Activated naive CD4-positive, alpha-beta T cell treated with anti-CD3 and anti-CD28 coated beads, Interleukin-2, amount 50 U/mL, for 16 hours (primary cell): Measurements from ENCODE around the gene CNGB1.
"Not testable (repeated sequence)": the region's sequence is repeated elsewhere in the genome, so short reads cannot be mapped to it uniquely, and the experiment has no call there.

ENCODE experiments used
- DNase-seq: peaks from one replicate; pipeline ENCODE4 v3.0.0-alpha.2; 2020

Gene CNGB1

DNA sequence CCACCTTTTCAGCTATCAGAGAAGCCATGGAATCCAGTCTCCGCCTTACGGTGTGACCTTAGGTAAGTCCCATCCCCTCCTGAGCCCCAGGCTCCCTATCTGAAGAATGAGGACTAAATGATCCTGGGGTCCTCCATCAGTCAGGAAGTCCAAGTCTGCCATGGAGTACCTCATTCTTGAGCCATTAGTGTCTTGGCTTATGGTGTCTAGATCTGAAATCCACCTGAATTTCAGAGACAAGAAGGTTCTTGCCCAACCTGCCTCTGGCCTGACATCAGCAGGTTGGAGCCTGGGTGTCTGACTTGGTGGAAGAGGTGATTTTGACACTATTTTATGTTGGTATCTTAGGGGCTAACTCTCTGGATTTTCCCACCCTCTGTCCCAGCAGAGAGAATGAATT is 47.1 kb downstream of the CNGB1 start:
- DNase-seq: no peak

DNA sequence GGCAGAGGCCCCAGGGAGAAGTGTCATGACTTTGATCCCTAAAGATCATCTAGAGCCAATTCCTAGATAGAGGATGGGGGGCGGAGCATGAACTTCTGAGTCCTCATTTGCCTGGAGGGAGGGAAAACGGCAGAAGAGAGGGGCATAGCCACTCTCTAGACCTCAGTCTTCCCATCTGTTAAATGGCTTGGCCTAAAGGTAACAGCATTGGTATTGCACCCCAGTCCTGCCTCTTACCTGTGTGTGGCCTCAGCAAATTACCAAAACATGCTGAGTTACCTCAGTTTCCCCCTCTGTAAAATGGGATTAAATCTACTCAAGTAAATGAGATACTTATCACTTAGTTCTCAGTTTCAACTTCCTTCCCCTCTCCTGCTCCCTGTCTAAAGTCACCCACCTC is 47.5 kb downstream of the CNGB1 start:
- no peak for DNase-seq

DNA sequence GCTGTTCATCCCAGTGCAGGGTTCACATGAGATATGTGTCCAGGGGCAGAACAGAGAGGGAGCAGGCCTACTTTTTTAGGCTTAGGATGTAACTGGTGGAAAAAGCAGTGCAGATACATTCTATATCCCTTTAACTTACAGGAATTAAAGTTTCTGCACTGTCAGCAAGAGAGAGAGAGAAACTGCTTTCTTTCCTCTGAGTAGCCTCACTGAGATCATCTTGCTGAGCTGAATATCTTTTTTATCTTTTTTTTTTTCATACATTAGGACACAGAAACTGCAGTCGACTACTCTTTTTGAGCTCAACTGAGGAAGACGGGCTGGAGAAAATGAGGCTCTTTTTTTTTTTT is 50.1 kb downstream of the CNGB1 start:
- no peak for DNase-seq

DNA sequence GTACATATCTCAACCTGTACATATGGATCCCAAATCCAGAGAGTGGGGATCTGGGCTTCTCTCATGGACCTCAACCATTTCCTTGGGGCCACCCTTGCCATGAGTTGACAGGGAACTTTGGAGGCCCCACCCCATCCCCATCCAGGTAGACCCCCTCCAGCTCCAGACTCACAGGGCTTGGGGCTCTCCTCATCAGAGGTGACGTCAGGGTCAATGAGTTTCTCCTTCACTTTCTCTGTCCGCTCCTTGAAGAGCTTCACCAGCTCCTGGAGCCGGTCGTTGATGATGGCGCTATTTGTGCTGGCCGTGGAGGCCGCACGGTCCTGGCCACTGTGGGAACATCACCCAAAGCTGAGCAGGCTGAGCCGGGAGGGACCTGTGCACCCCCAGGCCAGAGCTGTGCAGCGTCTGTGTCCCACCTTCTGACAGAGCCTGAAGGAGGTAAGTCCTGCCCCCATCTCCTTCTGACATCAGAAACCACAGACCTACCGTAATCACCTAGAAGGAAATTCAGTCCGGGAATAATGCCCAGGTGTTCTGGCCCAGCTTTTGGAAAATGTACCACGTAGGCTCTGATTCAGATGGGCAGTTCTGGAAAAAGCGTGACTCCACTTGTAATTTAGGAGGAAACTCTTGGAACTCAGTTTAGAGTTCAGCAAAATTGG is 50.6 kb downstream of the CNGB1 start:
- no peak for DNase-seq

DNA sequence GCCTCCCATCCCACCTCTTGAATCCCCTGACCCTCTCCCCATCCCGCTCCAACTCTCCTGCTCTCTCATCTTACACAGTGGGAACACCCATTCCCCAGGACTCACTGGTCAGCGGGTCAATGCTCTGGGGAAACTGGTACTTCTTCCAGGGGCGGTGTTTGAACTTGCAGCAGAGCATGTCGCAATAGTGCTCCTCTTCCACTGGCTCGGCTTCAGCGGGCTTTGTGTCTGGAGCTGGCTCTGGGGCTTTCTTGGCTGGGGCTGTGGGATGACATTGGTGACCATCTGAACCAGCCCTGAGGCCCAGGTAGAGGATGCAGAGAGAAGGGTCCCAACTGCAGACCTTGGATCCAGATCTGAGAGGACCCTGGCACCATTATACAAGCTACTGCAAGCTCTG is 51.9 kb downstream of the CNGB1 start:
- no peak for DNase-seq

DNA sequence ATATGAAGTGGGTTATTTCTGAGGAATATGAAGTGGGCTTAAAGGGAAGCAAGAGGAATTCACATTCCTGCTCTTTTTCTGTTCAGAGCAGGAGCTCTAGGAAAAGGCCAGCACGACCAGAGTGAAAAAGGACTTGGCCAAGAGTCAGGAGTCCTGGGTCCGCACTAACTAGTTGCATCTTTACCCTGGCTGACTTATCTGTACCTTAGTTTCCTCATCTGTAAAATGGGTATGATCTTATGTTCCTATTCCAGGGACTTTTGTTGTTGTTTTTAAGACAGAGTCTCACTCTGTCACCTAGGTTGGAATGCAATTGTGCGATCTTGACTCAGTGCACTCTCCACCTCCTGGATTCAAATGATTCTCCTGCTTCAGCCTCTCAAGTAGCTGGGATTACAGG is 52.5 kb downstream of the CNGB1 start:
- DNase-seq: no peak

DNA sequence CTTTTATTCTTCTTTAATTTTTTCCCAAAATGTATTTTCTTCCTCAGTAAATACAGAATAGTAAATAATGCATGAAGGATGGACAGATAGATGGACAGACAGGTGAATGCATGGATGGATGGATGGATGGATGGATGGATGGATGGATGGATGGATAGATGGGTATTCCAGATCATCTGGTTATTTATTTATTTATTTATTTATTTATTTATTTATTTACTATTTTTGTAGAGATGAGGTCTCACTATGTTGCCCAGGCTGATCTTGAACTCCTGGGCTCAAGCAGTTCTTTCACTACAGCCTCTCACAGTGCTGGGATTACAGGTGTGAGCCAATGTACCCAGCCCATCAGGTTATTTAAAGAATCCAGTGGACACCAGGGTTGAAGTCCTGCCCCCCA is 53.0 kb downstream of the CNGB1 start:
- DNase-seq: not testable (repeated sequence)

DNA sequence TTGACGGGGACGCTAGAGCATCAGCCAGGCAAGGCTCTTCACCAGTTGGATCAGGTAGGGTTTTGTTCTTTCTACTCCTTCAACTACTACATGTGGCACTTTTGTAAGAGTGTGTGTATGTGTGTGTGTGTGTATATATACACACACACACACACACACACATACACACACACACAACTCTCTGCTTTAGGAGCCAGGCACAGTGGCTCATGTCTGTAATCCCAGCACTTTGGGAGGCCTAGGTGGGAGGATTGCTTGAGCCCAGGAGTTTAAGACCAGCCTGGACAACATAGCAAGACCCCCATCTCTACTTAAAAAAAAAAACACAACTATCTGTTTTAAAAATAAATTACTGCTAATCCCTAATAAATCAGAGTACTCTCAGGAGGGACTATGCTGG is 53.4 kb downstream of the CNGB1 start:
- not testable (repeated sequence) for DNase-seq

DNA sequence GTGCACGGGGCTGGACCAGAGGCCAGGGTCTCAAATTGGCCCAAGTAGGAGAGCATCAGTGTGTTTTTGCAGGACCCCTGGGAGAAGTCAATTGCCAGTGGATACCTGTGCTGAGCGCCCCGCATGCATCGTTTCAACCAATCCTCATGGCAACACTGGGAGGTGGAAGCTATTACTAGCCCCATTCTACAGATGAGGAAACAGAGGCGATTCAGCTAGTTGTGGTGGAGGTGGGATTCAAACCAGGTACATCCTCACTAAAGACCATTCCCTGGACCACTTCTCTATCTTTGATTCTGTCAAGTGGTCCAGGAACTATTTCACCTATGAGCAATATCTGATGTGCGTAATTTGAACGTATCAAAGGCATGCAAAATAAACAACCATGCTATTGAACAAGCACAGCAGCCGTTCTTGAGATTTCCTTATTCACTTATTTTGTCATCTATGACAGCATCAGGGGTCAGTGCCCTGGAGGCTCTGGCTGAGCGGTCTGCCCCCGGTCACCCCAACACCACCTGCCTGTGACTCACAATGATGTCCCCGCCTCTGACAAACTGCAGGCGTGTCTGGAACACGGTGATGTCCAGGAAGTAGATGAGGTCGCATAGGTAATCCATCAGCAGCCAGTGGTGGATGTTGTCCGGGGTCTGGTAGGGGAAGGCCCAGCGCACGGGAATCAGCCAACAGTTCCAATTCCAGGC is 54.0 kb downstream of the CNGB1 start:
- DNase-seq: no peak

DNA sequence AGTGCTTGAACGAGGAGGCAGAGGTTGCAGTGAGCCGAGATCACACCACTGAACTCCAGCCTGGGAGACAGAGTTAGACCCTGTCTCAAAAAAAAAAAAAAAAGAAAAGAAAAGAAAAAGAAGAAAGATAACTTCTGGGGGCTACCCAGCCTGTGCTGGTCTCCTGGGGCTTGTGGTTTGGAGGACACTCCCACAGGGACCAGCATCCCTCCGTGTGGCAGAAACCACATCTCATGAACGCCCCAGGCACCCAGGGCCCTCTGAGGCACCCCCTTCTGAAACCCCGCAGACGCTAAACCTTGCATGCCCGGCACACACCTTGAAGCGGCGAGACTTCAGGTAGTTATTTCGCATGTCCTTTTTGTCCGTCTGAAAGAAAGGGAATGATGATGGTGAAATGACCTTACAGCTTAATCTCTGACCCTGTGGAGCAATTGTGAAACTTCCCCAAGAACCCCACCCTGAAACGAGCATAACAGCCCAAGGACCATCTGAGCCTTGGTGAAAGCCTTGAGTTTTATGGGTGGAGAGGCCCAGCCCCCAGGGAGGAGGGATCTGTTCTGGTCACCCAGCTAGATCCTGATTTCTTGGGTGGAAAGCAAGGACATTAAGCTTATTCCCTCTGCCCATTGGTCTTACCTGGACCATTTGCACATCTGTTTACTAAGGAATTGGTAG is 55.0 kb downstream of the CNGB1 start:
- no peak for DNase-seq

DNA sequence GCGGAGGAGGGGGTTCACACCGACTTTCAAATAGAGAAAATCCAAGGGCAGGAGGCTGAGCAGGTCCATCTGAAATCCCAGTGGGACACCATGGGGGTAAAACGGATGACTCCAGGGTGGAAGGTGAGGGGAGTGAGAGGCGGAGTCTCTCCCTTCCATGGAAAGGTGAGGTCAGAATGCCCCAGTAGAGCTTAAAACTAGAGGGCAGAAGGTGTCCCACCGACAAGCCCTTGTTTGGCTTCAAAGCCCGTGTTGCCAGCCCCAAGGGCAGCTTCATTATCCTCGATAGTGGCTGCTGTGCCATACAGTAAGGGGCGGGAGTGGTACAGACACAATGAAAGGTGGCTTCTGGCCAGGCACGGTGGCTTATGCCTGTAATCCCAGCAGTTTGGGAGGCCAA is 55.7 kb downstream of the CNGB1 start:
- DNase-seq: no peak

DNA sequence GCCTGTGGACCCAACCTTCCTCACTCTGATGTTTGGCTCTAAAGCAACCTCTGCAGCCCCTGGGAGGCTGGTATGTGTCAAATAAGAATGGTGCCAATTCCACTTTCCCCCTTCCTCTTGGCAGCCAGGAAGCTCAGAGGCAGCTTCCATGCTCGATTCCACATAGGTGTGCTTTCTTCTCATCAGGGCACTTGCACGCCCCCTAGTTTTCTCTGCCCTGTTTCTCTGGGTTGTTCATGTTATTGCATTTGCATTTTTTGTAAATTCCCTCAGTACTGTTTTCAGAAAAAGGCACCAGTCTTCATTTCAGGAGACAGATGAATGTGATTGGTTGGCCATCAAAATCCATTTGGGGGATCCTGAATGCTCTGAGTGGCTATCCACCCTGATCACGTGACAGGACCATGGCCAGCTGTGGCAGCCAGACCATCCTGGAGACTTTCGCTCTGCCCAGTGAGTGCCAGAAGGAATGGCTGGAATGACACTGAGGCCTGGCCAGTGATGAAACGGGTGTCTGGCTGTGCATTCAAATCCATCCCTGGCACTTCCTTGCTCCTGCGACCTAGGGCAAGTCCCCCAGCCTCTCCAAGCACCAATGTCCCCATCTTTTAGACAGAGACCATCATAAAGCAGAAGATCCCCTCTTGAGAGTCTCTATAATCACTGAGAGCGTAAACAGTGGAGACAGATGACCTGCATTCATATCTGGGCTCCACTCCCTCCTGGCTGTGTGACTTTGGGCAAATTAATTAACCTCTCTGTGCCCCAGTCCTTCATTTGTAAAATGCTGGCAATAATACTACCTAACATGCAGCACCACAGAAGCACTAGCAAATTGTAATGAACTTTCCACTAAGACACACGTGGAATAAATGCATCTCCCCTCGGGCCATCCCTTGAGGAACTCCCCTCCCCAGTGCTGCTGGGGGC is 56.4 kb downstream of the CNGB1 start:
- no peak for DNase-seq

DNA sequence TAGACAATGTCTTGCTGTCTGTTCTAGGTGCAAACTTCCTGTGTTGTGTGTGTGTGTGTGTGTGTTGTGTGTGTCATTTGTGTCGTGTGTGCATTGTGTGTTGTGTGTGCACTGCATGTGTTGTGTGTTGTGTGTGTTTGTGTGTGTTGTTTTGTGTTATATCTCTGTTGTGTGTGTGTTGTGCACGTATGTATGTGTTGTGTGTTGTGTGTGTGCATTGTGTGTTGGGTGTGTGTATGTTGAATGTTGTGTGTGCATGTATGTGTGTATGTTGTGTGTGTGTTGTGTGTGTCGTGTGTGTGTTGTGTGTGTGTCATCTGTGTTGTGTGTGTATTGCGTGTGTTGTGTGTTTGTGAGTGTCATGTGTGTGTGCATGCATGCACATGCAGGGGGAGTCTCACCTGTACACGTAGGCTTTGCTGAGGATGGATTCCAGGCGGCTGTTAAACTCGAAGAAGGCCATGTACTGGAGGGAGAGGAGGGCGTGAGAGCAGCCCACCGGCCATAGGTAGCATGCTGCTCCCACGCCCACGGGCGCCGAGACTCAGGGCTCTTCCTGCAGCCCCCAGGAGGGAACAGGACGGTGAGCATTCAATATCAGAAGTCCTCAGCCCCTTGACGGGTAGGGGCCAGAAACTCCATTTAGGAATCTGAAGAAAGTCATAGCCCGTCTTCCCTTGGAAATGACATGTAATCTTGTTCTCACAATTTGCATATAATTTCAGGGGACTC is 58.2 kb downstream of the CNGB1 start:
- no peak for DNase-seq

DNA sequence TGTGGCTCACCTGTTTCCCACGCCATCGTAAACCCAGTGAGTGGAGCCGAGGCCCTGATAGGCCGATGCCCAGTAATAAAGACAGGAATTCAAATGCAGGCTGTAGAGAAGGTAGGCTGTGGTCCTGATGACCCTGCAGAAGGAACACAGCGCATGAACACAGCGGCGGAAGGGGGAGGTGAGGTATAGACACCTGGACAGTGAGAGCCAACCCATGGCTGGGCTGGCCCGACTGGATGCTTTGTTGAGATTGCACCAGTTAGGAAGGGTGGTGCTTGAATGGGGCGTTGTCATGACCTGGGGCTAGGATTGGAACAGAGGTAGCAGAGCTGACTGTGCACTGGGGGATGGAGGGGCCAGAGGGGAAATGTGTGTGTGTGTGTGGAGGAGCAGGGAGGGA is 59.2 kb downstream of the CNGB1 start:
- DNase-seq: no peak

DNA sequence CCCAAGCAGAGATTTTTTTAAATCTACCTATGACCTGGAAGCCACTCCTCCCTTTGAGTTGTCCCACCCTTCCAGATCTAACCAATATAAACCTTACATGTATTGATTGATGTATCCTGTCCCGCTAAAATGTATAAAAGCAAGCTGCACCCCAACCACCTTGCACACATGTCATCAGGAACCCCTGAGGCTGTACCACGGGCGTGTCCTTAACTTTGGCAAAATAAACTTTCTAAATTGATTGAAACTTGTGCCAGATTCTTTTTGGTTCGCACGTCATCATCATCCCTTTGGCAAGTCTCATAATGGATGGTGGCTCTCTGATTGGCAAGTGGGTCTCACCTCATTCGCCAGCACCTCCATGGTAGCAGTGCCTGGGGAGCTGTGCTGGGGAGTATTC is 60.2 kb downstream of the CNGB1 start:
- no peak for DNase-seq

DNA sequence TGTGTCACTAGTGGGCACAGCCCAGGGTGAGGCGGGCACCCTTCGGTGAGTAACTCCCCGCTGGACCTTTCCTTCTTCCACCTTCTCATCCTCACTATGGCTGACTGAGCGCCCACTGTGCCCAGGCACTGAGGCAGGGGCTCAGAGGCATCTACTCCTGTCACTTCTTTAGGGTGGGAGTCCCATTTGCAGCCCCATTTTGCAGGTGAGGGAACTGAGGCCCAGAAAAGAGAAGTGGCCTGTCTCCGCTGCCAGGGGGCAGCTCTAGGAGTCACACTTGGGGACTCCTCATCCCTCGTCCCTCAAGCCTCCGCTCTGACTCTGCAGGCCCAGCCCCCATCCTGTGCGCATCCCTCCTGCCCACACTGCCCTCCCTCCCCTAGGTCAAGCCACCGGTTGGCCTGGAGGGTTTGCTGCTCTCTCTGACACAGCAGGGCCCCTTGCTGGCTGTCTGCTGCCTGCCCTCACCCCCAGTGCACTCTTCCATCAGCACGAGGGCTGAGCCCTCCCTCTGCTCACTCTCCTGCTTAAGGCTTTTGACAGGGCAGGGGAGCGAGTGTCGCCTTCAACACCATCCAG is 62.4 kb downstream of the CNGB1 start:
- DNase-seq: no peak

DNA sequence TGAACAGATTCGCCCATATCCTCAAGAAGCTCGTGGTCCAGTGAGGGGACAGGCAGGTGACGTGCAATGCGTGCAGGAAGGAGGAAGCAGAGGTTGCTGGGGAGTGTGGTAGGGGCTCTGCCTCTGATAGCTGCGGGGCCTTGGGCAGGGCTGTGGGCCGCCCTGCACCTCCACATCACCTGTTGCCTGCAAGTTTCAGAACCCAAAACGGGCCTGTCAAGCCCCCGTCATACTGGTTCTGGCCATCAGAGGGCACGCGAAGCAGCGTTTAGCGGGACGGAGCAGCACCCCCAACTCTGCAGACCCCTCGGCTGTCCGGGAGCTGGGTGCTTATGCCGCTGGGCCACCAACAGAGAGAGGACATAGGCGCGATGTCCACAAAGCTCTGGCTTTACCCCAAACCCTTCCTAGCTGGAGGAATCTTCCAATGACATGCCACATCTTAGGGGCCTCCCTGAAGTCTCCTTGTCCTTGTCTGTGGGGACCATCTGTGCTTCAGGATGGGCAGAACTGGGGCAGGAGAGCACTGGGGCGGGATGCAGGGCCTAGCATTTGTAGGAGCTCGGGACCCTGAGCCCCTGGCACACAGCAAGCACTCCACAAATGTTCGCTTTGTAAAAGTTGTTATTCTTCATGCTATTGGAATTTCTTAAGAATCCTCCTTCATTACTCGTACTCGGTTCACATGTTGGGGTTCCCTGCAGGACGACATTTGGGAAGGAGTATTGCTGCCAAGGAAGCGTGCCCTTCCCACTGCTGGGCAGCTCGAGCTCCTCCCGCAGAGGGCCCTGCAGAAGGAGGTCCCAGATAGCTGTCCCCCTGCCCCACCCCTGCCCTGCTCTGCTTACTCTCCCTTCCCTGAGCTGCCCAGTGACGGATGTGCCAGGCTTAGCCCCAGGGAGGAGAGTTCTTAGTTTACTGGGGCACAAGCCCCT is 64.3 kb downstream of the CNGB1 start:
- peak; percentile 20 for DNase-seq

DNA sequence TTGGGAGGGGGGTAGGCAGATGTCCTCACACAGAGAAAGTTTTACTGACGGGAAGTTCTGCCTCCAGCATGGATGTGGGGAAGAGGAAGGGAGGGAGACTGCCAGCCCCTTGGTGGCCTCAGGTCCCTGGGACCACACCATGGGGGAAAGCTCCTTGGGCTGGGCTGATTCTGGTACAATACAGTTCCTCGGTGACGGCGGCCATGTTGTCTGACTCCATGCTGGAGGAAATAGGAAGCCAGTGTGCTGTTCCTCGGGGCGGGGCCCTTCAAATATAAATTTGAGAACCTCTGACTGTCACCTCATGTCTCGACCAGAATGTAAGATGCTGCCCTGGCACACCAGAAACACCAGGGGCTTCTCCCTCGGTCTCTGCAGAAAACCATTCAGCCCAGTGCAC is 66.8 kb downstream of the CNGB1 start:
- DNase-seq: no peak

DNA sequence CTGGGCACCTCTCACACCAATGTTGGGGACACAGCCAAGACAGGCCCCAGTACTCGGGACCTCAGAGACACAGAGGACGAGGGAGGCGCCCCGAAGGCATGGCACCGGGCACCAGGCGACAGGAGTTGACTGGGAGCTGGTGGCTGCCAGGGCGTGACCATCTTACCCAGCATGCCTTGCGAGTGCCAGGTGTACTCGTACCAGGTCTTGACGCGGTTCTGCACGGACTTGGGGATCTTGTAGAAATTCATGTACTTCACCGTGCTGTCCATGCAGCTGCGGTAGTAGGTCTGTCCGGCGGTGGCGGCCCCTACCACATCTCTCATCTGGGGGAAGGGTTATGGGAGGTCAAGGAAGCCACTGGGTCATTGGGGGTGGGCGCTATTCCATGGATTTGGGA is 67.3 kb downstream of the CNGB1 start:
- DNase-seq: no peak

DNA sequence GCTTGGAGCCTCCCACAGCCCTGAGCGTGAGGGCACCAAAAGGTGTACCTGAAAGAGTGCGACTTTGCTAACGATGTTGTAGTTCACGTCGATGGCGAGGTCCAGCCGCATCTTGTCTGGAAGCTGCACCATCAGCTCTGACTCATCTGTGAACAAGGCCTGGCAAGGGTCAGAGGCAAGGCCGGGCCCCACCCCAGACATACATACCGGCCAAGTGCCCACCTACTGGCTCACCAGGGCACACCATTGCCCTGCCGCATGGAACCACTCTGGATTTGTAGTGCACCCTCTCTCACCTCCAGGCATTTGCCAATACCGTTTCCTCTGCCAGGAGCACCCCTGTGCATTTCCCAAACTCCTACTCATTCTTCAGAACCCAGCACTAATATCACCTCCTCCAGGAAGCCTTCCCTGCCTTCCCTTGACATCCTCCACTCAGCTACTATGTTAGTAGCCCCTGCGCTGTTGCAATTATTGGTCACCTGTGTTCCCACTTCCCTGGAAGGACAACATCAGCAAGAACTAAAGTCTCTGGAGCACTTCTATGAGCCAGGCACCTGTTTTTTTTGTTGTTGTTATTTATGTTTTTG is 69.4 kb downstream of the CNGB1 start:
- DNase-seq: no peak
